HG03064 (cell line): Measurements from ENCODE around the gene NOSIP.

Experiments
- ATAC-seq: cut with Tn5 transposase; IDR thresholded peaks from one replicate; pipeline ENCODE4 v1.9.1; 2021; ENCODE audit warnings: low read depth; ENCODE audit not compliant: unreplicated experiment

Gene NOSIP

GRCh38 chr19:49514151-49514550 is 66.2 kb downstream of the NOSIP start:
- ATAC-seq, result no peak

- ATAC-seq, result no peak
Observed at GRCh38 chr19:49513746-49514118, 66.6 kb downstream of the NOSIP start.

DNA sequence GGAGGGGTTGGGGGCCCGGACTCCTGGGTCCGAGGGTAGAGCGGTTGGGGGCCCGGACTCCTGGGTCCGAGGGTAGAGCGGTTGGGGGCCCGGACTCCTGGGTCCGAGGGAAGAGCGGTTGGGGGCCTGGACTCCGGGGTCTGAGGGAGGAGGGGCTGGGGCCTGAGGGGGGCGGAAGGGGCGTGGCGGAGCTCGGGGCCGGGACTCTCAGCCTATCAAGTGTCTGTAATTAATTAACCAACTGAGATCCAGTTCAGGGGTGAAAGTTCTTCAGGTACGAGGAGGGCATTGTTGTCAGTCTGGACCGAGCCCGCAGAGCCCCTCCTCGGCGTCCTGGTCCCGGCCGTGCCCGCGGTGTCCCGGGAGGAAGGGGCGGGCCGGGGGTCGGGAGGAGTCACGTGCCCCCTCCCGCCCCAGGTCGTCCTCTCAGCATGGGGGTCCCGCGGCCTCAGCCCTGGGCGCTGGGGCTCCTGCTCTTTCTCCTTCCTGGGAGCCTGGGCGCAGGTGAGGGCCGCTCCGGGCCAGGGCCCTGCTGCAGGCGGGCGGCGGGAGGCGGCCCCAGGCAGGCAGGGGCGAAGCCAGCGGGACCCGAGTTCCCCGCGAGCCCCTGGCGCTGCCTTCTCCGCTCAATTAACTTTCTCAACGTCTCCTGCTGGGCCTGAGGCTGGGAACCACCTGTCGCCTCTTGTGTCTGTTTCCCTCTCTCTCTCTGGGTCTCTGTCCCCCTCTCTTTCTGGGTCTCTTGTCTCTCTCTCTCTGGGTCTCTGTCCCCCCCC is 67.2 kb downstream of the NOSIP start:
- ATAC-seq, result no peak

DNA sequence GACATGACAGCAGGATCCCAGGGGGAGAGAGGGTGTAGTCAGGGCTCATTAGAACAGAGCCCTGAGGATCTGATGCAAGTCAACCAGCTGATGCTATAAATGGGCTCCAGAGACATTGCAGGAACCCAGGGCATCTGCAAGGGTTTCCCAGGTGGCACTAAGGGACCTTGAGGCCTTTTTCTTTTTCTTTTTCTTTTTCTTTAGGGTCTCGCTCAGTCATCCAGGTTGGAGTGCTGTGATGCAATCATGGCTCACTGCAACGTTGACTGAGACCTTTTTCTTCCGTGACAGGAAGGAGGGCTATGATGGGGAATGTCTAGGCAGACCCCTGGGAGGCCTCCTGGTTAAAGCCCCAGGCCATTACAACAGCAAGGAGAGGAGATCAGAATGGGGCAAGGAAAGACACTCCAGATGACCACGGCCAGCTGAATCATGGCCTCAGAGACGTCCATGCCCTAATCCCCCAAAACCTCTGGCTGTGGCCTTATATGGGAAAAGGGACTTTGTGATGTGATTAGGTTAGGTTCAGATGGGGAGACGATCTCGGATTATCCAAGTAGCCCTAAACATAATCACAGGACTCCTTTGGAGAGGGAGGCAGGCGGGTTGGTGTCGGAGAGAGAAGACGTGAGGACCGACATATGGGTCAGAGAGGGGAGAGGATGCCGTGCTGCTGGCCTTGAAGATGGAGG is 72.4 kb downstream of the NOSIP start:
- no peak for ATAC-seq

DNA sequence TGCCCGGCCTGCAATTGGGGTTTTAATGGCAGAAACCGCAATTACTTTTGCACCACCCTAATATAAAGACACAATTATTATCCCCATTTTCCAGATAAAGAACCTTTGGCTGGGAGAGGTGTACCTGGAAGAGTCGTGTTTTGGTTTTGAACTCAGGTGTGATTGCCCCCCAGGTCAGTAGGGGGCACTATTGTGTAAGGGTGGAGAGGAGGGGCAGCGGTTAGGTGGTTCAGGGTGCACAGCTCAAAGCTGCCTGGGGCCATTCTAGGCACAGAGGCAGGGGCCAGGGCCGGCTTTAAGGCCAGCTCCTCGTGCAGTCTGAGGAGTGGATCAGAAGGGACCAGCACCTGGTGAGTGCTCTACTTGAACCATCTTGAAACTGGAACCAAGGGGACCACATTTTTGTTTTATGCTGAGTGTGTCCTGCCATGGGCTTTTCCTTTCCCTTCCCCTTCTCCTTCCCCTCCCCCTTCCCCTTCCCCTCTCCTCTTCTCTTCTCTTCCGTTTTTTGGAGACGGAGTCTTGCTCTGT is 73.7 kb downstream of the NOSIP start:
- no peak for ATAC-seq
